Testis (tissue), 2 donors: ENCODE data around the gene TFAP2A.

Experiments used
- POLR2A ChIP-seq: fragments of 450-650 bp; IDR thresholded peaks from one replicate; pipeline ENCODE4 v1.6.1; 2017; ENCODE audit warnings: antibody characterized with exemption, mild to moderate bottlenecking, moderate library complexity
- TF ChIP-seq, protein P1 (sequence below), 3 experiments: fragments of 450-650 bp in 2 of 3; fragments of 200-600 bp in 1 of 3; sonication (generic) in 1 of 3; IDR thresholded peaks; one replicate each; pipeline ENCODE4 v1.5.1; 2016 to 2019; ENCODE audit warnings: antibody characterized with exemption in 3 of 3, mild to moderate bottlenecking in 2 of 3, moderate library complexity in 1 of 3

DNA sequence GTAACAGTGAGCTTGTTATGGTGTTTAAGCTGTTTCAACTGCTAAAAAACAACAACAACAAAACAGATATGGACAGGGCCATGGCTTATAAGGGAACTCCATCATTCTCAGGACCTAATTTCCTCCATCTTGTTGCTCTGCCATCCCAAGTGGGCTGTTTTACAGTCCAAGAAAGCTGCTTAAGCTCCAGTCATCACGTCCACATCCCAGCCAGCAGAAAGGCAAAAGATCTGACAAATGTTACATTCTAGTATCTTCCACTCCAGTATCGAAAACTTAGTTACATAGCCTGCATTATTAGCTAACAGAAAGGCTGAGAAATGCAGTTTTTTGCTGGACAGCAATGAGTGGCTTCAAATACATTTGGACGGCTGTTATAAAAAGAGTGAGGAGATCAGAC lies 23.0 kb upstream of the TFAP2A start:
- TF ChIP-seq, protein P1, sequence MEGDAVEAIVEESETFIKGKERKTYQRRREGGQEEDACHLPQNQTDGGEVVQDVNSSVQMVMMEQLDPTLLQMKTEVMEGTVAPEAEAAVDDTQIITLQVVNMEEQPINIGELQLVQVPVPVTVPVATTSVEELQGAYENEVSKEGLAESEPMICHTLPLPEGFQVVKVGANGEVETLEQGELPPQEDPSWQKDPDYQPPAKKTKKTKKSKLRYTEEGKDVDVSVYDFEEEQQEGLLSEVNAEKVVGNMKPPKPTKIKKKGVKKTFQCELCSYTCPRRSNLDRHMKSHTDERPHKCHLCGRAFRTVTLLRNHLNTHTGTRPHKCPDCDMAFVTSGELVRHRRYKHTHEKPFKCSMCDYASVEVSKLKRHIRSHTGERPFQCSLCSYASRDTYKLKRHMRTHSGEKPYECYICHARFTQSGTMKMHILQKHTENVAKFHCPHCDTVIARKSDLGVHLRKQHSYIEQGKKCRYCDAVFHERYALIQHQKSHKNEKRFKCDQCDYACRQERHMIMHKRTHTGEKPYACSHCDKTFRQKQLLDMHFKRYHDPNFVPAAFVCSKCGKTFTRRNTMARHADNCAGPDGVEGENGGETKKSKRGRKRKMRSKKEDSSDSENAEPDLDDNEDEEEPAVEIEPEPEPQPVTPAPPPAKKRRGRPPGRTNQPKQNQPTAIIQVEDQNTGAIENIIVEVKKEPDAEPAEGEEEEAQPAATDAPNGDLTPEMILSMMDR (IDR thresholded peaks at IDR 0.05): no peak
- TF ChIP-seq POLR2A: no peak
